Pericardium fibroblast (primary cell): Measurements from ENCODE around the gene DOCK9. TPM values are rescaled to one million over a fixed set of nuclear protein-coding genes. Genes with fewer than 3 reads are reported as not detected.

Experiments
- total RNA-seq: library from RNA; depleted of rRNA; stranded (reverse); fragments of >200 nt; gene quantifications from 2 replicates; pipeline ENCODE4 v1.2.3, GENCODE V29; 2015

DOCK9 gene
- total RNA-seq = 11.0 and 18.4 TPM in 2 replicates

GRCh38 chr13:98977568-98978265 lies at the start of gene DOCK9:
TSS of gene DOCK9 (minus strand) at chr13:98978064. CDS start at chr13:98977909, 155 bp downstream.

GRCh38 chr13:98752467-98753290 lies 225.2 kb downstream of the DOCK9 start, which contains the start of gene SLC15A1:
TSS of gene SLC15A1 (minus strand) at chr13:98752672. CDS start at chr13:98752598, 74 bp downstream.

Other genes starting within 250 kb of the DOCK9 start
- not detected in 2 replicates for gene SLC15A1, start 225.4 kb downstream of the DOCK9 start, total RNA-seq
- 59.0 and 72.7 TPM in 2 replicates for gene UBAC2, start 222.8 kb upstream of the DOCK9 start, total RNA-seq